Measurements from ENCODE around the gene MPI. TPM values are rescaled to one million over a fixed set of nuclear protein-coding genes. Genes with fewer than 3 reads are reported as not detected.
"Not testable (repeated sequence)": the region's sequence is repeated elsewhere in the genome, so short reads cannot be mapped to it uniquely, and the experiment has no call there.

MPI gene
- total RNA-seq, 1 experiment from 2014 or later: 93.5 TPM

GRCh38 chr15:74882528-74882927 is 7.3 kb upstream of the MPI start:
- DNase-seq (ENCODE audit: low read depth, low spot score): no peak
- in situ Hi-C loops (cut with HindIII; ENCODE audit: low pct_unique_long_range_greater_than_20kb, low sequenced_read_pairs): no loop called here

DNA sequence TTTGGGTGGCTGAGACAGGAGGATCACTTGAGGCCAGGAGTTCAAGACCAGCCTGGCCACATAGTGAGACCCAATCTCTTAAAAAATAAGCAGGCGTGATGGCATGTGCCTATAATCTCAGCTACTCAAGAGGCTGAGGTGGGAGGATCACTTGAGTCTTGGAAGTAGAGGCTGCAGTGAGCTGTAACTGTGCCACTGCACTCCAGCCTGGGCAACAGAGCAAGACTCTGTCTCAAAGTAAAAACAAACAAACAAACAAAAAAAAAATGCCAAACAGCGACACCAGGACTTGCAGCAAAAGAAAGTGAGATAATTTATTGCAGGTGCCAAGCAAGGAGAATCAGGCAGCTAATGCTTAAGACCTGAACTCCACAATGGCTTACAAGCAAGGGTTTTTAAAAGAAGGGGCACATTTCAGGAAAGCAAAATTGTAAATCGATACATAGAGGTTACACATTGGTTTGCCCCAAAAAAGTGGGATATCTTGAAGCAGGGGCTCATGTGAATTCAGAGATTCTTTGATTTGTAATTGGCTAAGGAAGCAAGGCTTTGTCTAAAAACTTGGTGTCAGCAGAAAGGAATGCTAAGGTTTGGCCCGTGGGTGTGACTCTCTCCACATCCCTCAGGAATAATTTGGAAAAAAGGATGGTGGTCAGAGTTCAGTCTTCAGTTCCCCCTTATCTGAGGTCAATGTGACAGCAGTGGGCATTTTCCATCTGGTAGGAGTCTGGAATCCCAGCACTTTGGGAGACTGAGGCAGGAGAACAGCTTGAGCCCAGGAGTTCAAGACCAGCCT is 5.2 kb upstream of the MPI start:
- in situ Hi-C loops (cut with HindIII; ENCODE audit: low pct_unique_long_range_greater_than_20kb, low sequenced_read_pairs): no loop called here
- DNase-seq (ENCODE audit: low read depth, low spot score): no peak

GRCh38 chr15:74885461-74885860 is 4.4 kb upstream of the MPI start:
- no peak for DNase-seq (ENCODE audit: low read depth, low spot score)
- in situ Hi-C loops (cut with HindIII; ENCODE audit: low pct_unique_long_range_greater_than_20kb, low sequenced_read_pairs): no loop called here

- DNase-seq (ENCODE audit: low read depth, low spot score); in situ Hi-C loops (cut with HindIII; ENCODE audit: low pct_unique_long_range_greater_than_20kb, low sequenced_read_pairs): not testable (repeated sequence)
These were observed 2.2 kb upstream of the MPI start for GRCh38 chr15:74887537-74888193.

DNA sequence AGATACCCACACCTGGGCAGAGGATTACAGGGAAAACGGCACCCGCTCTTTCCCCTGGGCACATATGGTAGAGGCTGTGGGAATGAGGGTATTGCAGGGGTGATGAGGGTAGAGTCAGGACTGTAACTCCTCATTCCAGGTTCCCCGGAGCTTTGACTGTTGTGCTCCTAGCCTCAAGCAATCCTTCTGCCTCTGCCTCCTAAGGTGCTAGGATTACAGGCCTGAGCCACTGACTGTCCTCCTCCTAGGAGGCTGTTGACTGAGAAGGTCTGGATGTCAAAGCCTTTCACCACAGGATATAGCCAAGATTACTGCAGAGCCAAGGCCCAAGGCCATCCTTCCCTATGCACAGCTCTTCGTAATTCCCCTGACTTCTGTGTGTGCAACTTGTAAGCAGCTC is 1.1 kb upstream of the MPI start:
- DNase-seq (ENCODE audit: low read depth, low spot score): no peak
- in situ Hi-C loops (cut with HindIII; ENCODE audit: low pct_unique_long_range_greater_than_20kb, low sequenced_read_pairs): no loop called here

GRCh38 chr15:74889390-74889882 is 406 bp upstream of the MPI start:
- in situ Hi-C loops (cut with HindIII; ENCODE audit: low pct_unique_long_range_greater_than_20kb, low sequenced_read_pairs): no loop called here
- DNase-seq (ENCODE audit: low read depth, low spot score): no peak

- no peak for DNase-seq (ENCODE audit: low read depth, low spot score)
- in situ Hi-C loops (cut with HindIII; ENCODE audit: low pct_unique_long_range_greater_than_20kb, low sequenced_read_pairs): no loop called here
These were observed 771 bp downstream of the MPI start for GRCh38 chr15:74890665-74890960.

DNA sequence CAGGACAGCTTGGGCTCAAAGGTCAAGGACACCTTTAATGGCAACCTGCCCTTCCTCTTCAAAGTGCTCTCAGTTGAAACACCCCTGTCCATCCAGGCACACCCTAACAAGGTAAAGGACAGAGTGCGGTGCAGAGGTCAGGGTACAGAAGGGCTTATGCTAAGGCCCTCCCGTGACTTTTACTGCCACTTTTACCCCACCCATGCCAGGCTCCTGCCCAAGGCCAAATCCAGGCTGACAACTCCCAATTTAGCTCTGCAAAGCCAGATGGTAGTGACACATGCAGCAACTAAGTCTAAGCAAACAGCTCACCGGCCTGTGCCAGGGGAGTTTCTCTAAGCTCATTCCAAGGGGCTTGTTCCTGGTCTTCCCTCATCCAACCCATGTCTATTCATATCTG is 1.6 kb downstream of the MPI start:
- DNase-seq (ENCODE audit: low read depth, low spot score): no peak
- in situ Hi-C loops (cut with HindIII; ENCODE audit: low pct_unique_long_range_greater_than_20kb, low sequenced_read_pairs): no loop called here

GRCh38 chr15:74892313-74892712 is 2.5 kb downstream of the MPI start:
- in situ Hi-C loops (cut with HindIII; ENCODE audit: low pct_unique_long_range_greater_than_20kb, low sequenced_read_pairs): no loop called here
- DNase-seq (ENCODE audit: low read depth, low spot score): no peak

- in situ Hi-C loops (cut with HindIII; ENCODE audit: low pct_unique_long_range_greater_than_20kb, low sequenced_read_pairs): no loop called here
- DNase-seq (ENCODE audit: low read depth, low spot score): no peak
These were observed 3.1 kb downstream of the MPI start for GRCh38 chr15:74892931-74893330.

- in situ Hi-C loops (cut with HindIII; ENCODE audit: low pct_unique_long_range_greater_than_20kb, low sequenced_read_pairs): no loop called here
- DNase-seq (ENCODE audit: low read depth, low spot score): no peak
These were observed 3.8 kb downstream of the MPI start for GRCh38 chr15:74893627-74894026.

- DNase-seq (ENCODE audit: low read depth, low spot score); in situ Hi-C loops (cut with HindIII; ENCODE audit: low pct_unique_long_range_greater_than_20kb, low sequenced_read_pairs): not testable (repeated sequence)
These were observed 4.5 kb downstream of the MPI start for GRCh38 chr15:74894383-74894782.

- in situ Hi-C loops (cut with HindIII; ENCODE audit: low pct_unique_long_range_greater_than_20kb, low sequenced_read_pairs): no loop called here
- DNase-seq (ENCODE audit: low read depth, low spot score): no peak
These were observed 6.0 kb downstream of the MPI start for GRCh38 chr15:74895830-74896229.

GRCh38 chr15:74896316-74896715 is 6.5 kb downstream of the MPI start:
- in situ Hi-C loops (cut with HindIII; ENCODE audit: low pct_unique_long_range_greater_than_20kb, low sequenced_read_pairs): no loop called here
- DNase-seq (ENCODE audit: low read depth, low spot score): no peak

GRCh38 chr15:74897300-74897701 is 7.5 kb downstream of the MPI start:
- in situ Hi-C loops (cut with HindIII; ENCODE audit: low pct_unique_long_range_greater_than_20kb, low sequenced_read_pairs): no loop called here
- DNase-seq (ENCODE audit: low read depth, low spot score): no peak

- DNase-seq (ENCODE audit: low read depth, low spot score): peak; percentile 64
- in situ Hi-C loops (cut with HindIII; ENCODE audit: low pct_unique_long_range_greater_than_20kb, low sequenced_read_pairs): no loop called here
These were observed 11.8 kb downstream of the MPI start for GRCh38 chr15:74901612-74902063.

- in situ Hi-C loops (cut with HindIII; ENCODE audit: low pct_unique_long_range_greater_than_20kb, low sequenced_read_pairs): no loop called here
- DNase-seq (ENCODE audit: low read depth, low spot score): no peak
These were observed 12.6 kb downstream of the MPI start for GRCh38 chr15:74902295-74903075.

- in situ Hi-C loops (cut with HindIII; ENCODE audit: low pct_unique_long_range_greater_than_20kb, low sequenced_read_pairs): no loop called here
- DNase-seq (ENCODE audit: low read depth, low spot score): no peak
These were observed 13.8 kb downstream of the MPI start for GRCh38 chr15:74903676-74904075.

Data from SK-MEL-5 (cell line).